ENCODE data around the gene RHD.
"Not testable (repeated sequence)": the region's sequence is repeated elsewhere in the genome, so short reads cannot be mapped to it uniquely, and the experiment has no call there.

The RHD gene

DNA sequence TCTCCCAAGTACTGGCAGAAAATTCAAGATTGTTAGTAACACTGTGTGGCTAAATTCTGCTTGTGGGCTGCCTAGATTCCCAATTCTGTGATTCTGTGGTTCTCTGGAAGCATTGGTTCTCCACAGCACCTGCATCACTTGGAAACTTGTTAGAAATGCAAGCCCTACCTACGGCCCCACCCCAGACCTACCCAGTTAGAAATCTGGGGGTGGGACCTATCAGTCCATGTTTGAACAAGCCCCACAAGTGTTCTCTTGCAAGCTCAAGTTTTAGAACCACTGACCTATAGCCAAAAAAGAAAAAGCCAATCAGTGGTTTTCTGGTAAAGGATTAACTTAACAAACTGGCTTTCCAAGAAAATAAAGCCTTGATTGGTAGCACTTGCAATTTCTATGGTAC lies 35.9 kb downstream of the RHD start:
- H3K14ac ChIP-seq (ENCODE audit: low read length in 2 of 2); H3K23ac ChIP-seq (ENCODE audit: low read length in 2 of 2); H4K8ac ChIP-seq (ENCODE audit: low read length); H3K27me3 ChIP-seq (ENCODE audit: control insufficient read depth in 1 of 2, insufficient read depth in 1 of 2, low read length in 2 of 2); H3K27ac ChIP-seq (ENCODE audit: low read length, poor library complexity, severe bottlenecking); H4K91ac ChIP-seq (ENCODE audit: low read length); H3K36me3 ChIP-seq (ENCODE audit: control insufficient read depth in 1 of 2, insufficient read depth in 2 of 2, low read depth in 1 of 2, low read length in 2 of 2); H2AK5ac ChIP-seq (ENCODE audit: low read length, severe bottlenecking); H3K9me3 ChIP-seq (ENCODE audit: control insufficient read depth, low read length); H3K79me1 ChIP-seq (replicated peaks; ENCODE audit: low read length, poor library complexity, severe bottlenecking); H3K4ac ChIP-seq (ENCODE audit: low read depth in 1 of 2, low read length in 2 of 2); H3K18ac ChIP-seq (ENCODE audit: low read depth in 1 of 2, low read length in 2 of 2); H2BK12ac ChIP-seq (ENCODE audit: low read length in 2 of 2); H2BK15ac ChIP-seq (ENCODE audit: low read depth, poor library complexity, severe bottlenecking); H3K4me3 ChIP-seq (ENCODE audit: insufficient read depth in 1 of 2, low read depth in 1 of 2, low read length in 2 of 2); H2BK5ac ChIP-seq (ENCODE audit: low read depth, low read length, poor library complexity, severe bottlenecking); H3K4me1 ChIP-seq (ENCODE audit: control insufficient read depth, insufficient read depth, low read depth, low read length); H2AFZ ChIP-seq (ENCODE audit: low read depth, low read length); H3K4me2 ChIP-seq (ENCODE audit: low read length, poor library complexity, severe bottlenecking); DNase-seq; H2BK120ac ChIP-seq (ENCODE audit: low read depth, low read length); H3K9ac ChIP-seq (ENCODE audit: low read length): not testable (repeated sequence)
- no CpG with 5 or more reads among the region's 1 CpG for WGBS

DNA sequence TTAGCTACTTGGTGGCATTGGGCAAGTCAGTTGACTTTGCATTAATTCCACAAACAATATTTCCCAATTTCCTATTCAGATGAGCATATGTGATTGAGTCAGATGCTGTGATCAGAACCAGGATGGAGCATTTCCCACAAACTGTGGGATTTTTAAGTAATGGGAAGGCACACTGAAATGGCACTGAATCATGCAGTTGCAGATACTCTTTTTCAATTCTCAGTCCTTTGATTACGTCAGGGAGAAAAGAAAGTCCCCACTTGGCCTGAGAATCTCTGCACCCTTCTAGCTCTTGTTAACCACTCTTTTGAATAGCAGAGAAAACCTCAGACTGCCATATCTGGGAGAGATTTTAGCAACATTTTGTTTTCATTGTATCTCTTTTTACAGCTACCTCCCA lies 36.8 kb downstream of the RHD start:
- H3K4me2 ChIP-seq (ENCODE audit: low read length, poor library complexity, severe bottlenecking); H2AK5ac ChIP-seq (ENCODE audit: low read length, severe bottlenecking); H3K9me3 ChIP-seq (ENCODE audit: control insufficient read depth, low read length); H2BK5ac ChIP-seq (ENCODE audit: low read depth, low read length, poor library complexity, severe bottlenecking); H3K4me3 ChIP-seq (ENCODE audit: insufficient read depth in 1 of 2, low read depth in 1 of 2, low read length in 2 of 2); H3K4ac ChIP-seq (ENCODE audit: low read depth in 1 of 2, low read length in 2 of 2); H4K91ac ChIP-seq (ENCODE audit: low read length); H2AFZ ChIP-seq (ENCODE audit: low read depth, low read length); H3K36me3 ChIP-seq (ENCODE audit: control insufficient read depth in 1 of 2, insufficient read depth in 2 of 2, low read depth in 1 of 2, low read length in 2 of 2); H3K14ac ChIP-seq (ENCODE audit: low read length in 2 of 2); H3K18ac ChIP-seq (ENCODE audit: low read depth in 1 of 2, low read length in 2 of 2); H3K23ac ChIP-seq (ENCODE audit: low read length in 2 of 2); H3K4me1 ChIP-seq (ENCODE audit: control insufficient read depth, insufficient read depth, low read depth, low read length); H2BK12ac ChIP-seq (ENCODE audit: low read length in 2 of 2); H3K9ac ChIP-seq (ENCODE audit: low read length); H4K8ac ChIP-seq (ENCODE audit: low read length); H2BK15ac ChIP-seq (ENCODE audit: low read depth, poor library complexity, severe bottlenecking); H3K27ac ChIP-seq (ENCODE audit: low read length, poor library complexity, severe bottlenecking); H3K79me1 ChIP-seq (replicated peaks; ENCODE audit: low read length, poor library complexity, severe bottlenecking); H3K27me3 ChIP-seq (ENCODE audit: control insufficient read depth in 1 of 2, insufficient read depth in 1 of 2, low read length in 2 of 2); H2BK120ac ChIP-seq (ENCODE audit: low read depth, low read length): not testable (repeated sequence)
- peak; percentile 8 for DNase-seq
- WGBS = 91% methylated on average over 1 of the region's 1 CpG

DNA sequence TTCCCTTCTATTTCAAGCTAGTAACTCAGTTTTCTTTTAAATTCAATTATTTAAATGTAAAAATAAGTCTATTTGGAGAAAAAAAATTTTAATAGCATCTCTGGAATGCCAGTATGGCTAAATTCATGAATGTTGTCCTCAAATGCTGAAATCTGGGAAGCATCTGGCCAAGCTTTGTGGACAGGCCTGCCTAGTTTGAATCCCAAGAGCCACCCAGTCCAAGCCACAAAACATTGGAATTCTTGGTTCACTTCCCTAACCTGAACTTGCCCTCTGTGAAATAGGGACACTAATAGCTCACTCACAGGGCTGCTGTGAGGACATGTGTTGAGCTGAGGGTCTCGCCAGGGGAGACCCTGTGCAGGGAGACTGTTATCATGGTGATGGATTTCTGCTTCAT lies 37.2 kb downstream of the RHD start:
- not testable (repeated sequence) for H3K36me3 ChIP-seq (ENCODE audit: control insufficient read depth in 1 of 2, insufficient read depth in 2 of 2, low read depth in 1 of 2, low read length in 2 of 2); H3K27me3 ChIP-seq (ENCODE audit: control insufficient read depth in 1 of 2, insufficient read depth in 1 of 2, low read length in 2 of 2); H4K8ac ChIP-seq (ENCODE audit: low read length); H3K14ac ChIP-seq (ENCODE audit: low read length in 2 of 2); DNase-seq; H3K27ac ChIP-seq (ENCODE audit: low read length, poor library complexity, severe bottlenecking); H2BK5ac ChIP-seq (ENCODE audit: low read depth, low read length, poor library complexity, severe bottlenecking); H2AK5ac ChIP-seq (ENCODE audit: low read length, severe bottlenecking); H3K9ac ChIP-seq (ENCODE audit: low read length); H3K4me3 ChIP-seq (ENCODE audit: insufficient read depth in 1 of 2, low read depth in 1 of 2, low read length in 2 of 2); H3K23ac ChIP-seq (ENCODE audit: low read length in 2 of 2); H2AFZ ChIP-seq (ENCODE audit: low read depth, low read length); H3K18ac ChIP-seq (ENCODE audit: low read depth in 1 of 2, low read length in 2 of 2); H3K4ac ChIP-seq (ENCODE audit: low read depth in 1 of 2, low read length in 2 of 2); H2BK15ac ChIP-seq (ENCODE audit: low read depth, poor library complexity, severe bottlenecking); H3K4me1 ChIP-seq (ENCODE audit: control insufficient read depth, insufficient read depth, low read depth, low read length); H3K9me3 ChIP-seq (ENCODE audit: control insufficient read depth, low read length); H3K4me2 ChIP-seq (ENCODE audit: low read length, poor library complexity, severe bottlenecking); H2BK12ac ChIP-seq (ENCODE audit: low read length in 2 of 2); H3K79me1 ChIP-seq (replicated peaks; ENCODE audit: low read length, poor library complexity, severe bottlenecking); H4K91ac ChIP-seq (ENCODE audit: low read length); H2BK120ac ChIP-seq (ENCODE audit: low read depth, low read length)
- no CpG with 5 or more reads among the region's 1 CpG for WGBS

DNA sequence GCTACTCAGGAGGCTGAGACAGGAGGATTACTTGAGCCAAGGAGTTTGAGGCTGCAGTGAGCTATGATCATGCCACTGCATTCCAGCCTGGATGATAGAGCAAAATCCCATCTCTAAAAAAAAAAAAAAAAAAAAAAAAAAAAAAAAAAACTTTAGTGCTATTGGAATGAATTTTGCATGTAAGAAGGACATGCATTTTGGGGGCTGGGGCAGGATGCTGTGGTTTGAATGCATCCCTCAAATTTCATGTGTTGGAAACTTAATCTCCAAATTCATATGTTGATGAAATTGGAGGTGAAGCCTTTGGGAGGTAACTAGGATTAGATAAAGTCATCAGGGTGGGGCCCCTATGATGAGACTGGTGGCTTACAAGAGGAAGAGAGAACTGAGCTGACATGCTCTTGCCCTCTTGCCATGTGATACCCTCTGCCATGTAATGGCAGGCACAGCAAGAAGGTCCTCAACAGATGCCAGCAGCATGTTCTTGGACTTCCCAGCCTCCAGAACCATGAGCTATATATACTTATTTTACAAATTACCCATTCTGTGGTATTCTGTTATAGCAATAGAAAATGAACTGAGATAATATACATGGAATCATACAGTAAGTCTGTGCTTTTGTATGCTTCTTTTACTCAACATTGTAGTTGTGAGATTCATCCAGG lies 40.6 kb downstream of the RHD start:
- H3K23ac ChIP-seq (ENCODE audit: low read length in 2 of 2); H3K79me1 ChIP-seq (replicated peaks; ENCODE audit: low read length, poor library complexity, severe bottlenecking); H3K27ac ChIP-seq (ENCODE audit: low read length, poor library complexity, severe bottlenecking); H4K91ac ChIP-seq (ENCODE audit: low read length); H2BK12ac ChIP-seq (ENCODE audit: low read length in 2 of 2); H3K9ac ChIP-seq (ENCODE audit: low read length); H3K9me3 ChIP-seq (ENCODE audit: control insufficient read depth, low read length); H3K4me2 ChIP-seq (ENCODE audit: low read length, poor library complexity, severe bottlenecking); H4K8ac ChIP-seq (ENCODE audit: low read length); H3K4me1 ChIP-seq (ENCODE audit: control insufficient read depth, insufficient read depth, low read depth, low read length); H3K4ac ChIP-seq (ENCODE audit: low read depth in 1 of 2, low read length in 2 of 2); H2AFZ ChIP-seq (ENCODE audit: low read depth, low read length); H3K27me3 ChIP-seq (ENCODE audit: control insufficient read depth in 1 of 2, insufficient read depth in 1 of 2, low read length in 2 of 2); H3K4me3 ChIP-seq (ENCODE audit: insufficient read depth in 1 of 2, low read depth in 1 of 2, low read length in 2 of 2); H2BK120ac ChIP-seq (ENCODE audit: low read depth, low read length); H3K18ac ChIP-seq (ENCODE audit: low read depth in 1 of 2, low read length in 2 of 2); H2BK15ac ChIP-seq (ENCODE audit: low read depth, poor library complexity, severe bottlenecking); H2BK5ac ChIP-seq (ENCODE audit: low read depth, low read length, poor library complexity, severe bottlenecking); H3K36me3 ChIP-seq (ENCODE audit: control insufficient read depth in 1 of 2, insufficient read depth in 2 of 2, low read depth in 1 of 2, low read length in 2 of 2); H3K14ac ChIP-seq (ENCODE audit: low read length in 2 of 2); H2AK5ac ChIP-seq (ENCODE audit: low read length, severe bottlenecking); DNase-seq: not testable (repeated sequence)
